Raji (cell line): ENCODE results near the gene DEUP1.

ENCODE experiments used
- POLR2A ChIP-seq: IDR thresholded peaks from 2 replicates; pipeline ENCODE4 v1.6.1; 2011; ENCODE audit warnings: low read depth, low read length, control low read depth; ENCODE audit not compliant: insufficient read depth

DEUP1 gene

DNA sequence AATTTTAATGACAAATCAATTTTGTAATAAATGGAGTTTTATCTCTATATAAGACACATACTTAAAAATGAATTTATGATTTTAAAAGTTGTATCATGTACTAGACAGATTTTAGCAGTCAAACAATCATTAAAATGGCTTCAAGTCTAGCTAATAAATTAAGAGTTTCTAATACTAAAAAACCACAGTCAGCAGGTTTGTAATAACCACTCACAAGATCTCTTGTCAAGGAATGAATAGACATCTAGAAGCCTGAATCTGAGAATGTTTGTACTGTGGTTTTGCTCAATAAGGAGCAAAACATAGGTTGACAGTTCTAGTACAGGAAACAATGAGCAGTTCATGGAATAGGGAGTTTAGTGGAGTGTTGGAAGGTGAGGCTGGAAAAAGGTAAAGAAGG, 81.2 kb downstream of the DEUP1 start:
- TF ChIP-seq POLR2A, result no peak

DNA sequence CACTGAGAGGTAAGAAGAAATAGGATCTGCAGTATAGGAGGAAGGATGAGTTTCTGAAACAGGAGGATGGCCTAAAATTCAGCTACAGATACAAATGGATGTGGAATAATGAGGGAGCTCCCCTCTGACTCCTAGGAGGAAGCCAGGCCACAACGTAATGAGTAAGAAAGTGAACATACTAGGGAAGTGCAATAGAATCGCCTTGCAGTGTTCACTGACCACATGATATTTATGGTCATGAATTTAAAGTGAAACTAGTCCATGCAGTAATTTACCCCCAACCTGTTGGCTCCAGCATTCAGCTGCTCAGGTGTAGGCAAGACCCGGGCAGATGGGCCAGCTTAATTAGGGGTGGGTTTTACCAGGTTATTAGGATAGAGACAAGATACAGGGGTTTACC, 101.7 kb downstream of the DEUP1 start:
- no peak for TF ChIP-seq POLR2A

DNA sequence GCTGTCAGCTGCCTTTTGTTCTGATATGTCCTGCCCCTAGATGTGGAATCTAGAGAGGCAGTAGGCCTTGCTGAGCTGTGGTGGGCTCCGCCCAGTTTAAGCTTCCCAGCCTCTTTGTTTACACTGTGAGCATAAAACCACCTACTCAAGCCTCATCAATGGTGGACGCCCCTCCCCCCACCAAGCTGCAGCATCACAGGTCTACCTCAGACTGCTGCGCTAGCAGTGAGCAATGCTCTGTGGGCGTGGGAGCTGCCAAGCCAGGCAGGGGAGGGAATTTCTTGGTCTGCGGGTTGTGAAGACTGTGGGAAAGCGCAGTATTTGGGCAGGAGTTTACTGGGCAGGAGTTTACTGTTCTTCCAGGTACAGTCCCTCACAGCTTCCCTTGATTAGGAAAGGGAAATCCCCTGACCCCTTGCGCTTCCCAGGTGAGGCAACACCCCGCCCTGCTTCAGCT, 114.1 kb downstream of the DEUP1 start:
- no peak for TF ChIP-seq POLR2A

GRCh38 chr11:93458286-93458685, 127.7 kb downstream of the DEUP1 start:
- TF ChIP-seq POLR2A, result no peak

DNA sequence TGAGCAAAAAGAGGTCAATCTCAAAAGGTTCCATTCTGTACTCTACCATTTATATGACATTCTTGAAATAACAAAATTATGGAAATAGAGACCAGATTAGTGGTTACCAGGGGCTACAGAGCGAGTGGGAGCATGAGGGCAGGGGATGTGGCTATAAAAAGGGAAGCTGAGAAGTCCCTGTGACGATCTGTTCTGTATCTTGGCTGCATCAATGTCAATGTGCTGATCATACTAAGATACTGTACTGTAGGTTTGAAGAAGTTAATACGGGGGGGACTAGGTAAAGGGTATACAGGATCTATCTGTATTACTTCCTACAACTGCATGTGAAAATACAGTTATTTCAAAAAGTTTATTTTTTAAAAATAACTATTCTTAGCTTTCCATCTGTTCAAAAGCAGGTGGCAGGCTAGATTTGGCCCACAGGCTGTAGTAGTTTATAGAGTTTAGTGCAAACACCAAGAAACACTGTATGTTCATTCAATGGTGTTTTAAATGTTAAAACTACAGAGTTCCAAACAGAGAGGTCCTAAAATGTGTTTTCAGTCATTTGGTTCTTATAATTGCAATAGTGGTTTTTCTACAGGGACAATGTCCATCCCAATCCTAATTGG, 134.5 kb downstream of the DEUP1 start:
- no peak for TF ChIP-seq POLR2A

GRCh38 chr11:93467054-93467453, 136.5 kb downstream of the DEUP1 start:
- no peak for TF ChIP-seq POLR2A

DNA sequence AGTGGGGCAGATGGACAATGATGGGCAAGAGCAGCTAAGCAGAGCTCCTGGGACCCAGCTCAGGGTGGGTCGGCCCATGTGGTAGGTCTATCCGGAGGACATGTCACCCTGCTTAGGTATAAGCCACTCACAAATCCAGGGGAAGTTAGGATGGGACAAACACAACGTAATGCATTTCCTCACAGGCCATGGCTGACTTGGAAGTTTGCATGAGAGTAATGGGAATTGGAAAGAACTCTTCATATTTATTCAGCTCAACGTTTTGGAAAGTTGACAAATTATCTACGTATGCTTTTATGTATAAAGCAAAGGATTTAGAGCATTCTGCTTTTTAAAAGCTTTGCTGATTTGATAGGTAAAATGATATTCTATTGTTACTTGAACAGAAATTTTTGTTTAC, 137.7 kb downstream of the DEUP1 start:
- no peak for TF ChIP-seq POLR2A

GRCh38 chr11:93474123-93474522, 143.6 kb downstream of the DEUP1 start:
- no peak for TF ChIP-seq POLR2A

GRCh38 chr11:93476796-93477195, 146.3 kb downstream of the DEUP1 start:
- TF ChIP-seq POLR2A, result no peak

GRCh38 chr11:93477684-93478234, 147.2 kb downstream of the DEUP1 start:
- TF ChIP-seq POLR2A, result no peak

- no peak for TF ChIP-seq POLR2A
These were observed 148.3 kb downstream of the DEUP1 start for GRCh38 chr11:93478841-93479240.

DNA sequence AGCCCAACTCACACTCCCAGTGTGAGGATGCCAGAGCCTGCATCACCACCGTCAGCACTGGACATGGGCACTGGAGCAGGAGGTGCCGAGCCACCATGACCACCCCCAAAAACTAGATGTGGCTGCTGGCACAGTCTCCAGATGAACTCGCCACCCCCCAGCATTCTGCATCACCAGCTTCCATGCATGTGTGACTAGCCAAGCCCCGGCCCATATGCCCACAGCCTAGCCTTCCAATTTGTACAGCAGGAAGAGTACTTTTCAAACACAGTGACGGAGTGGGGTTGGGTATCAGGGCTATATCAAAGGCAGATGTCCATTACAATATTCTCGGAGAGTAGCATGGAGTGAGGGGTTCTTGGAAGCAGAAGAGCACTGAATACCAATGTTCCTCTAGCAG, 149.7 kb downstream of the DEUP1 start:
- TF ChIP-seq POLR2A, result no peak

GRCh38 chr11:93480756-93481155, 150.2 kb downstream of the DEUP1 start:
- no peak for TF ChIP-seq POLR2A

- no peak for TF ChIP-seq POLR2A
These were observed 150.7 kb downstream of the DEUP1 start for GRCh38 chr11:93481279-93481678.

DNA sequence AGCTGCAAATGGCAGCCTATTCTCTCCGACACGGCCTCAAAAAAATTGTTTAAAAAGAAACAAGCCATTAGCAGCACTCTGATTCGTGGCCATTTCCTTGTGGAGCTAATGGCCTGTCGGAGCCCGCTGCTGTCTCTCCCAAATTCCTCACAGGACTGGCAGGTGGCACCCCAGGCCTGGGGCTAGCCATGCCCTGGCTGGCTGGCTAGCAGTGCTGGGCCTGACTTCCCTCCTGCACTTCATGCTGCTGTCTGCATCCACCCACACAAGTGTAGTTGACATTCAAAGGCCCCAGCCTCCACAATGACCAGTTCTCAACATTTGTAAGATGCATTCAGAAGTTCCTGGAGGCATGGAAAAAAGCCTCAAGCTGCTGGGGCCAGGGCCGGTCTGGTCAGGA, 151.2 kb downstream of the DEUP1 start:
- TF ChIP-seq POLR2A, result no peak

DNA sequence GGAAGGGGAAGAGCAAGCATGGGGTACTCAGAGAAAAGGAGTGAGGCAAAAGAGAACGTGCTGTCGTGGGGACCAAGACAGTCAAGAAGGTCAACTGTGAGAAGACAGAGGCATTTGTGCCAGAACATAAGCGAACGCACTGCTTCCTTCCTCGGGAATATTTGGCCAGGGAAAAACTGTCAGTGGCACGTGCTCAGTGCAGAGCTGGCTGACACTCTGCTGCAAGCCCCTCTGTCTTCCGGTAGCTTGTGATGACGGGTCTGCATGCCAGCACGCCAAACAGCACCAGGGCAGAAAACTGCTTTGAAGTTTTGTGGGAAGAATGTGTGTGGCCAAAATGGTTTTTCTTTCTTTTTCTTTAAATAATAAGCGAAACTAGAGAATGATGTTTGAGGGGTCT, 152.0 kb downstream of the DEUP1 start:
- TF ChIP-seq POLR2A, result no peak

GRCh38 chr11:93484716-93485115, 154.2 kb downstream of the DEUP1 start:
- no peak for TF ChIP-seq POLR2A
